Right renal cortex interstitium (tissue), 3 donors: ENCODE data around the gene OXTR. TPM values are rescaled to one million over a fixed set of nuclear protein-coding genes. Genes with fewer than 3 reads are reported as not detected.

Experiments used
- DNase-seq, 3 donors: peaks; one replicate each; pipeline ENCODE4 v3.0.0-alpha.2; 2013; ENCODE audit warnings: low read depth in 3 of 3, low spot score in 2 of 3
- polyA plus RNA-seq, 3 donors: library from polyadenylated mRNA; unstranded; fragments of 120-200 nt; gene quantifications; one replicate each; pipeline ENCODE4 v1.2.1, GENCODE V29; 2013; ENCODE audit not compliant: insufficient read length in 3 of 3

OXTR gene
- polyA plus RNA-seq, 3 donors: 0.80 to 1.00 (median 0.88) TPM

- DNase-seq: no peak
Measured at GRCh38 chr3:8767667-8768363, 1.6 kb downstream of the OXTR start.

GRCh38 chr3:8767256-8767666, 2.2 kb downstream of the OXTR start:
- no peak for DNase-seq

GRCh38 chr3:8766148-8766547, 3.3 kb downstream of the OXTR start:
- no peak for DNase-seq

- DNase-seq: no peak
Measured at GRCh38 chr3:8765528-8765927, 3.9 kb downstream of the OXTR start.

GRCh38 chr3:8764528-8764927, 4.9 kb downstream of the OXTR start:
- DNase-seq: no peak

- no peak for DNase-seq
Measured at GRCh38 chr3:8762607-8763377, 6.6 kb downstream of the OXTR start.

- DNase-seq: no peak
Measured at GRCh38 chr3:8761866-8762265, 7.5 kb downstream of the OXTR start.

GRCh38 chr3:8760506-8760905, 8.9 kb downstream of the OXTR start:
- DNase-seq: no peak

- no peak for DNase-seq
Measured at GRCh38 chr3:8760091-8760490, 9.3 kb downstream of the OXTR start.

GRCh38 chr3:8759038-8759707, 10.2 kb downstream of the OXTR start:
- DNase-seq: no peak

GRCh38 chr3:8757551-8758518, 11.6 kb downstream of the OXTR start:
- DNase-seq: no peak

GRCh38 chr3:8756671-8757070, 12.7 kb downstream of the OXTR start:
- no peak for DNase-seq

- no peak for DNase-seq
Measured at GRCh38 chr3:8755564-8756237, 13.7 kb downstream of the OXTR start.

GRCh38 chr3:8755097-8755496, 14.3 kb downstream of the OXTR start:
- no peak for DNase-seq

GRCh38 chr3:8752832-8753231, 16.6 kb downstream of the OXTR start:
- DNase-seq: no peak

- DNase-seq: no peak
Measured at GRCh38 chr3:8749316-8749715, 20.1 kb downstream of the OXTR start.

GRCh38 chr3:8746780-8747345, 22.6 kb downstream of the OXTR start:
- no peak for DNase-seq

GRCh38 chr3:8745619-8746370, 23.6 kb downstream of the OXTR start:
- no peak for DNase-seq

GRCh38 chr3:8743911-8744310, 25.5 kb downstream of the OXTR start:
- DNase-seq: no peak
